Naive thymus-derived CD4-positive, alpha-beta T cell (primary cell): ENCODE data around the gene ATP6V0D1. TPM values are rescaled to one million over a fixed set of nuclear protein-coding genes. Genes with fewer than 3 reads are reported as not detected.

Source experiments
- ATAC-seq: fragments of 150-1000 bp; cut with Tn5 transposase; 2 replicates; pipeline ENCODE4 v1.10.0; 2021; ENCODE audit warnings: mild to moderate bottlenecking, moderate library complexity
- CTCF ChIA-PET: fragments of 350-600 bp; sonication (Branson Sonifier 250); formaldehyde crosslinking; loops from one replicate; lab custom pipeline; 2021; ENCODE audit warnings: antibody characterized with exemption; lab: Charles Lee
- POLR2A ChIA-PET: fragments of 350-600 bp; sonication (Branson Sonifier 250); formaldehyde crosslinking; loops from one replicate; lab custom pipeline; 2021; ENCODE audit warnings: antibody characterized with exemption, inconsistent platforms; lab: Charles Lee
- DNase-seq, 9 donors: peaks; one replicate each; pipeline versions ENCODE4 v3.0.0 to v3.0.0-alpha.2; 2020 to 2022; ENCODE audit warnings: mixed read lengths in 1 of 9
- H3K27ac ChIP-seq: one replicate; pipeline ENCODE4 v1.7.0; 2013; ENCODE audit warnings: mild to moderate bottlenecking, low read depth, low read length, moderate library complexity
- H3K27me3 ChIP-seq, 2 donors: one replicate each; pipeline ENCODE4 v1.7.0; 2013; ENCODE audit warnings: low read length in 2 of 2, mild to moderate bottlenecking in 2 of 2, moderate library complexity in 2 of 2; ENCODE audit not compliant: control insufficient read depth in 2 of 2, insufficient read depth in 2 of 2
- H3K36me3 ChIP-seq, 3 experiments: 1 replicate in 2 of 3; 2 replicates in 1 of 3; pipeline ENCODE4 v1.7.0; 2013; ENCODE audit warnings: low read length in 3 of 3, mild to moderate bottlenecking in 3 of 3, moderate library complexity in 1 of 3; ENCODE audit not compliant: insufficient read depth in 3 of 3, control insufficient read depth in 2 of 3
- H3K4me1 ChIP-seq, 2 donors: one replicate each; pipeline ENCODE4 v1.7.0; 2013; ENCODE audit warnings: low read length in 2 of 2, mild to moderate bottlenecking in 2 of 2, moderate library complexity in 1 of 2; ENCODE audit not compliant: control insufficient read depth in 2 of 2, insufficient read depth in 2 of 2
- H3K4me3 ChIP-seq: 2 replicates; pipeline ENCODE4 v1.7.0; 2013; ENCODE audit warnings: mild to moderate bottlenecking, low read length
- H3K9me3 ChIP-seq, 3 experiments: 1 replicate in 2 of 3; 2 replicates in 1 of 3; pipeline ENCODE4 v1.7.0; 2013; ENCODE audit warnings: low read length in 3 of 3; ENCODE audit not compliant: control insufficient read depth in 2 of 3
- H3K27ac Mint-ChIP-seq, 9 donors: one replicate each; pipeline ENCODE4 v1.8.0; 2020 to 2022; ENCODE audit warnings: mixed read lengths in 9 of 9, mild to moderate bottlenecking in 8 of 9, moderate library complexity in 5 of 9, inconsistent platforms in 2 of 9
- H3K27me3 Mint-ChIP-seq, 5 donors: one replicate each; pipeline ENCODE4 v1.8.0; 2021 to 2022; ENCODE audit warnings: mixed read lengths in 5 of 5, mild to moderate bottlenecking in 1 of 5
- H3K36me3 Mint-ChIP-seq, 5 donors: one replicate each; pipeline ENCODE4 v1.8.0; 2020 to 2022; ENCODE audit warnings: mixed read lengths in 5 of 5, mild to moderate bottlenecking in 3 of 5, inconsistent platforms in 1 of 5
- H3K4me1 Mint-ChIP-seq, 7 donors: one replicate each; pipeline ENCODE4 v1.8.0; 2020 to 2022; ENCODE audit warnings: mixed read lengths in 7 of 7, mild to moderate bottlenecking in 3 of 7, inconsistent platforms in 1 of 7
- H3K4me3 Mint-ChIP-seq, 10 donors: one replicate each; pipeline ENCODE4 v1.8.0; 2020 to 2022; ENCODE audit warnings: mild to moderate bottlenecking in 10 of 10, mixed read lengths in 10 of 10, moderate library complexity in 6 of 10, inconsistent platforms in 2 of 10
- H3K9me3 Mint-ChIP-seq, 11 donors: one replicate each; pipeline ENCODE4 v1.8.0; 2020 to 2022; ENCODE audit warnings: mixed read lengths in 11 of 11, mild to moderate bottlenecking in 4 of 11, inconsistent platforms in 1 of 11, moderate library complexity in 1 of 11
- intact Hi-C, 2 donors: fragments of 100-400 bp; cut with micrococcal nuclease; formaldehyde crosslinking; loops; one replicate each; pipeline ENCODE4 v1.15.1; 2023
- polyA plus RNA-seq, 2 donors: library from polyadenylated mRNA; unstranded; fragments of 300-500 nt; fragmentation: Illumina TruSeq; gene quantifications; one replicate each; pipeline ENCODE4 v1.2.3, GENCODE V29; 2021
- total RNA-seq, 6 experiments: library from RNA in 5 of 6; stranded (reverse) in 5 of 6; gene quantifications; 1 replicate in 5 of 6; 2 replicates in 1 of 6; pipeline ENCODE4 v1.2.3 and lab custom pipeline; 2021 to 2026

Gene ATP6V0D1
- total and polyA plus RNA-seq, 7 experiments from 2014 or later, result 35.8 to 104 (median 58.2) TPM

GRCh38 chr16:67436640-67437193, 44.2 kb downstream of the ATP6V0D1 start:
- no peak overlapping the region for H3K4me3 ChIP-seq
- POLR2A ChIA-PET, result no interaction called here
- peaks cover 0 to 44% (median 3%) of the 10 kb centered on the region in 3 experiments for H3K36me3 ChIP-seq
- Mint-ChIP-seq H3K36me3 (peaks cover 2 to 16% (median 4%) of the 10 kb centered on the region in 5 donors), H3K4me1 (peaks cover 0 to 5% (median 0%) of the 10 kb centered on the region in 7 donors), H3K27ac (no peak overlapping the region), H3K27me3 (peaks cover 0 to 14% (median 0%) of the 10 kb centered on the region in 5 donors), H3K4me3 (no peak overlapping the region), H3K9me3 (no peaks in the 10 kb centered on the region)
- CTCF ChIA-PET, result no interaction called here
- no peak overlapping the region for H3K27ac ChIP-seq
- H3K27me3 ChIP-seq, result no peaks in the 10 kb centered on the region
- H3K9me3 ChIP-seq, result no peaks in the 10 kb centered on the region
- intact Hi-C loops, result no loop called here
- H3K4me1 ChIP-seq, result peaks cover 0 to 1% of the 10 kb centered on the region in 2 donors
- DNase-seq, result no peak
- no peak for ATAC-seq

- Histone ChIP-seq H3K4me1 (peaks cover 0 to 5% of the 10 kb centered on the region in 2 donors), H3K4me3 (no peak overlapping the region), H3K36me3 (peaks cover 0 to 35% (median 3%) of the 10 kb centered on the region in 3 experiments), H3K9me3 (no peaks in the 10 kb centered on the region), H3K27ac (no peak overlapping the region), H3K27me3 (no peaks in the 10 kb centered on the region)
- ATAC-seq (no peak), DNase-seq (no peak)
- H3K27me3 Mint-ChIP-seq, result peaks cover 0 to 17% (median 0%) of the 10 kb centered on the region in 5 donors
- intact Hi-C loops, result no loop called here
- ChIA-PET CTCF (no interaction called here), POLR2A (no interaction called here)
- H3K36me3 Mint-ChIP-seq, result peaks cover 0 to 16% (median 4%) of the 10 kb centered on the region in 5 donors
- no peak overlapping the region for H3K4me3 Mint-ChIP-seq
- H3K4me1 Mint-ChIP-seq, result peaks cover 0 to 8% (median 0%) of the 10 kb centered on the region in 7 donors
- no peaks in the 10 kb centered on the region for H3K9me3 Mint-ChIP-seq
- H3K27ac Mint-ChIP-seq, result peak overlapping the region in 1 of 9 donors; percentile 19
Measured at GRCh38 chr16:67435758-67436164, 45.2 kb downstream of the ATP6V0D1 start.

GRCh38 chr16:67433131-67433719, 47.7 kb downstream of the ATP6V0D1 start:
- peaks cover 12 to 37% (median 20%) of the 10 kb centered on the region in 5 donors for H3K27me3 Mint-ChIP-seq
- H3K27ac Mint-ChIP-seq, result no peak overlapping the region
- H3K36me3 Mint-ChIP-seq, result peaks cover 0 to 5% (median under 1%) of the 10 kb centered on the region in 5 donors
- DNase-seq (no peak), ATAC-seq (no peak)
- POLR2A ChIA-PET, result no interaction called here
- H3K4me1 Mint-ChIP-seq, result peaks cover 0 to 12% (median 4%) of the 10 kb centered on the region in 7 donors
- Histone ChIP-seq H3K4me3 (no peak overlapping the region), H3K36me3 (peaks cover 0 to 13% (median 0%) of the 10 kb centered on the region in 3 experiments), H3K9me3 (no peaks in the 10 kb centered on the region), H3K27me3 (peaks cover 5 to 11% of the 10 kb centered on the region in 2 donors), H3K27ac (no peak overlapping the region), H3K4me1 (peaks cover 0 to 5% of the 10 kb centered on the region in 2 donors)
- CTCF ChIA-PET, result interaction anchor here (0.6 kb wide), 1 partner anchor 206 kb away, joined by 3 read pairs; the partner anchor contains the start of gene TMEM208
- peaks cover 0 to 1% (median 0%) of the 10 kb centered on the region in 11 donors for H3K9me3 Mint-ChIP-seq
- H3K4me3 Mint-ChIP-seq, result peak overlapping the region in 1 of 10 donors; percentile 66
- intact Hi-C loops, result no loop called here

- Histone ChIP-seq H3K4me3 (no peak overlapping the region), H3K36me3 (peaks cover 0 to 6% (median 0%) of the 10 kb centered on the region in 3 experiments), H3K4me1 (peaks cover 0 to 5% of the 10 kb centered on the region in 2 donors), H3K27me3 (peaks cover 5 to 12% of the 10 kb centered on the region in 2 donors), H3K27ac (no peak overlapping the region), H3K9me3 (no peaks in the 10 kb centered on the region)
- intact Hi-C loops, result no loop called here
- peaks cover 12 to 41% (median 20%) of the 10 kb centered on the region in 5 donors for H3K27me3 Mint-ChIP-seq
- H3K27ac Mint-ChIP-seq, result peak overlapping the region in 1 of 9 donors; percentile 75
- POLR2A ChIA-PET, result no interaction called here
- H3K36me3 Mint-ChIP-seq, result no peaks in the 10 kb centered on the region
- H3K4me3 Mint-ChIP-seq, result peak overlapping the region in 9 of 10 donors; percentile 10 to 68 (median 58)
- peaks cover 0 to 1% (median 0%) of the 10 kb centered on the region in 11 donors for H3K9me3 Mint-ChIP-seq
- CTCF ChIA-PET, result no interaction called here
- ATAC-seq (no peak), DNase-seq (no peak)
- peaks cover 0 to 12% (median 4%) of the 10 kb centered on the region in 7 donors for H3K4me1 Mint-ChIP-seq
Measured at GRCh38 chr16:67432506-67432890, 48.5 kb downstream of the ATP6V0D1 start.

- no peak for ATAC-seq
- ChIA-PET POLR2A (no interaction called here), CTCF (interaction anchor here (0.6 kb wide), 1 partner anchor 61 kb away, joined by 8 read pairs; no protein-coding TSS in a partner anchor)
- no peak overlapping the region for H3K27ac ChIP-seq
- no peaks in the 10 kb centered on the region for H3K9me3 ChIP-seq
- Mint-ChIP-seq H3K9me3 (peaks cover 0 to 1% (median 0%) of the 10 kb centered on the region in 11 donors), H3K27ac (peak overlapping the region in 1 of 9 donors; percentile 75), H3K27me3 (peaks cover 16 to 44% (median 25%) of the 10 kb centered on the region in 5 donors), H3K4me3 (peak overlapping the region; percentile 29 to 77 (median 67)), H3K36me3 (no peaks in the 10 kb centered on the region), H3K4me1 (peaks cover 0 to 12% (median 4%) of the 10 kb centered on the region in 7 donors)
- H3K4me1 ChIP-seq, result peaks cover 0 to 5% of the 10 kb centered on the region in 2 donors
- no peak overlapping the region for H3K4me3 ChIP-seq
- H3K27me3 ChIP-seq, result peaks cover 5 to 12% of the 10 kb centered on the region in 2 donors
- DNase-seq, result no peak
- H3K36me3 ChIP-seq, result peaks cover 0 to 1% (median 0%) of the 10 kb centered on the region in 3 experiments
- intact Hi-C loops, result no loop called here
Measured at GRCh38 chr16:67431775-67432505, 49.0 kb downstream of the ATP6V0D1 start.

GRCh38 chr16:67430977-67431774, 49.8 kb downstream of the ATP6V0D1 start, which contains the start of gene HSD11B2:
Gene HSD11B2, plus strand, starts transcription at chr16:67431121. Its CDS starts 128 bp downstream, at chr16:67431249.
- no peak within 1 kb of the TSS for H3K27ac ChIP-seq
- no peaks in the 10 kb centered on the region for H3K36me3 ChIP-seq
- H3K4me1 ChIP-seq, result peaks cover 0 to 5% of the 10 kb centered on the region in 2 donors
- intact Hi-C loops, result no loop called here
- H3K4me1 Mint-ChIP-seq, result peaks cover 0 to 12% (median 4%) of the 10 kb centered on the region in 7 donors
- H3K9me3 ChIP-seq, result no peaks in the 10 kb centered on the region
- no peaks in the 10 kb centered on the region for H3K36me3 Mint-ChIP-seq
- ATAC-seq (peak; percentile 58), DNase-seq (peak in 1 of 9 donors; percentile 60)
- peaks cover 22 to 50% (median 30%) of the 10 kb centered on the region in 5 donors for H3K27me3 Mint-ChIP-seq
- ChIA-PET POLR2A (no interaction called here), CTCF (no interaction called here)
- no peak within 1 kb of the TSS for H3K4me3 ChIP-seq
- H3K4me3 Mint-ChIP-seq, result peak within 1 kb of the TSS; percentile 63 to 86 (median 80)
- peaks cover 5 to 12% of the 10 kb centered on the region in 2 donors for H3K27me3 ChIP-seq
- H3K9me3 Mint-ChIP-seq, result peaks cover 0 to 1% (median 0%) of the 10 kb centered on the region in 11 donors
- no peak within 1 kb of the TSS for H3K27ac Mint-ChIP-seq
